IPS-18c (cell line): ENCODE results near the gene GMCL2.

ENCODE experiments used
- H3K4me3 ChIP-seq: 2 replicates; pipeline ENCODE4 v1.7.0; 2013; ENCODE audit warnings: low read depth, mild to moderate bottlenecking, low read length, moderate library complexity; ENCODE audit not compliant: insufficient read depth
- H3K9me3 ChIP-seq: one replicate; pipeline ENCODE4 v1.6.1; 2013; ENCODE audit warnings: mild to moderate bottlenecking, low read length, moderate library complexity; ENCODE audit not compliant: control insufficient read depth, insufficient read depth

Gene GMCL2

GRCh38 chr5:178170455-178170854 lies 16.7 kb downstream of the GMCL2 start:
- H3K9me3 ChIP-seq: no peaks in the 10 kb centered on the region
- H3K4me3 ChIP-seq: no peak overlapping the region

GRCh38 chr5:178165581-178165980 lies 21.6 kb downstream of the GMCL2 start:
- Histone ChIP-seq H3K4me3 (no peak overlapping the region), H3K9me3 (peaks cover 2% of the 10 kb centered on the region)

DNA sequence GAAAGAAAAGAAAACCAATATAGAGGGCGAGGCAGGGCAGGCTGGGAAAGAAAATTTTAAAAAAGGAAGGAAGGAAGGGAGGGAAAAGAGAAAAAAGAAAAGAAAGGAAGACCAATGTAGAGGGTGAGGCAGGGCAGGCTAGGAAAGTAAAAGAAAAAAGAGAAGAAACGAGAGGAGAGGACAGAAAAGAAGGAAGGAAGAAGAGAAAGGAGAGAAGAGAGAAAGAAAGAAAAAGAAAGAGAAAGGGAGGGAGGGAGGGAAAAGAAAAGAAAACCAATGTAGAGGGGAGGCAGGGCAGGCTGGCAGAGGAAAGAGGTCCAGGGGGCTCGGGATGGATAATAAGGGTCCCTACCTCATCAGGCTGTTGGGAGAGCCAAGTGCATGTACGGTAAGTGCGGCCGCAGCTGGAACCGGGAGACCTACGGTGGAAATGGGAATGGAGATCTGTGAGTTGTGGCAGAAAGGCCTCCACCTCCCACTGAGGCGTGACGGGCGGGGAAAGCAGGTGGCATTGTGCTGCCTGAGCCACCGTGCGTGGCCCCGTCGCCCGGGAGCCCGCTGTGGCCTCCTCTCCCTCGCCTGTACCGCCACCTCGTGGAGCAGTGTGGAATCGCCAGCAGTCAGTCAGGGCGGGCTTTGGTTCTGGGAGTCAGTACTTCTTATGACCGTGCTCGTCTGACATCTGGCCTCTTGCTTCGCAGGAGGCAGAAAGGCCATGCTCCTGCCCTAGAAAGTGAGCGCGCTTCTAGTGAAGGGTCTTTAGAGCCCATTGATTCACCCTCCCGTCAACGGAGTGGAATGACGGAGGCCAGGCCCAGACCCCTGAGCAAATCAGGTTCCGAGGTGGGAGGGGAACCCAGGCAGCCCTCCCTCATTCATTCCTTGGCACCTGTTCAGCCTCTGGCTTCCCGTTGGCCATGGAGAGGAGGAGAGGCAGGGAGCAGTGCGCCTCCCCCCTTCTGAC lies 23.1 kb downstream of the GMCL2 start:
- Histone ChIP-seq H3K4me3 (peak overlapping the region; percentile 34), H3K9me3 (peaks cover 2% of the 10 kb centered on the region)

DNA sequence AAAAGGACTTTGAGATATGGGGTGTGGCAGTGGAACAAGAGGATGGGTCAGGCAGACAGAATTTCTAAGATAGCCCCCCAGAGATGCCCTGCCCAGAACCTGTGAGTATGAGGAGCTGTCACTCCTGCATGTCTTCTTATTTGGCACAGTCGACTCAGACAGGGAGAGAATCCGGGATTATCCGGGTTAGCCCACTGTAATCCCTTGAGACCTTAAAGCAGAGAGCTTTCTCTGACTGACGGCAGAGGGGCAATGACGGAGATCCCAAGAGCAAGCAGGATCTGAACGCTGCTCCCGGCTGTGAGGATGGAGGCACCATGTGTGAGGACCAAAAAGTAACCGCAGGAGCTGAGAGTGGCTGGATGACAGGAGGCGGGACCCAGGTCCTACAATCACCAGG lies 24.7 kb downstream of the GMCL2 start:
- H3K4me3 ChIP-seq: no peak overlapping the region
- peaks cover 2% of the 10 kb centered on the region for H3K9me3 ChIP-seq

DNA sequence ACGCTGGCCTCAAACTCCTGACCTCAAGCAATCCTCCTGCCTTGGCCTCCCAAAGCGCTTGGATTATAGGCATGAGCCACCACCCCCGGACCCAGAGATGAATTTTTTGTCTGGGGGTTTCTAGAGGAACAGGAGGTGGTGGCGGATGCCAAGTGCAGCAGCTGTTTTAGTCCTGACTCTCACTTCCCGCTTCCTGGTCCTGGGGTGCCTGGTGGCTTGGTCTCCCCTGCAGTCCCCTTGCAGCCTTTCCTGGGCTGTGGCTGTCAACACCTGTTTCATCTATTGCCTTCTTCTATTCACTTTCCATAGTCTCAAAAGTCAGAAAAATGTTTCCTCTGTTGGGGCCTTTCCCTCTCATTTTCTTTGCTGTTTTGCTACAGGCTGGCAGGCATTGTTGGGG lies 27.0 kb downstream of the GMCL2 start:
- no peak overlapping the region for H3K4me3 ChIP-seq
- peaks cover 2% of the 10 kb centered on the region for H3K9me3 ChIP-seq

DNA sequence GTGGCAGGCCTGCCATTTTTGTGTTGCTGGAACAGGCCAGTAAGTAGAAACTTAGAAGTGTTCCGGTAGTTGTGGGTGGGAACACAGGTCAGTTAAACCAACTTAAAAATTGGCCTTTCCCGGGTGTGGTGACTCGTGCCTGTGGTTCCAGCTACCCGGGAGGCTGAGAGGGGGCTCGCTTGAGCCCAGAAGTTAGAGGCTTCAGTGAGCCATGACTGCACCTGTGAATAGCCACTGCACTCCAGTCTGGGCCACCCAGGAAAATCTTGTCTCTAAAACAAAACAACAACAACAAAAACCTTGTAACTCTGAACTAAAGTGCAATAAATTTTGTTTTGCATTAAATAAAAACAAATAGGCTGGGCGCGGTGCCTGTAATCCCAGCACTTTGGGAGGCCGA lies 32.1 kb downstream of the GMCL2 start:
- Histone ChIP-seq H3K4me3 (no peak overlapping the region), H3K9me3 (no peaks in the 10 kb centered on the region)

DNA sequence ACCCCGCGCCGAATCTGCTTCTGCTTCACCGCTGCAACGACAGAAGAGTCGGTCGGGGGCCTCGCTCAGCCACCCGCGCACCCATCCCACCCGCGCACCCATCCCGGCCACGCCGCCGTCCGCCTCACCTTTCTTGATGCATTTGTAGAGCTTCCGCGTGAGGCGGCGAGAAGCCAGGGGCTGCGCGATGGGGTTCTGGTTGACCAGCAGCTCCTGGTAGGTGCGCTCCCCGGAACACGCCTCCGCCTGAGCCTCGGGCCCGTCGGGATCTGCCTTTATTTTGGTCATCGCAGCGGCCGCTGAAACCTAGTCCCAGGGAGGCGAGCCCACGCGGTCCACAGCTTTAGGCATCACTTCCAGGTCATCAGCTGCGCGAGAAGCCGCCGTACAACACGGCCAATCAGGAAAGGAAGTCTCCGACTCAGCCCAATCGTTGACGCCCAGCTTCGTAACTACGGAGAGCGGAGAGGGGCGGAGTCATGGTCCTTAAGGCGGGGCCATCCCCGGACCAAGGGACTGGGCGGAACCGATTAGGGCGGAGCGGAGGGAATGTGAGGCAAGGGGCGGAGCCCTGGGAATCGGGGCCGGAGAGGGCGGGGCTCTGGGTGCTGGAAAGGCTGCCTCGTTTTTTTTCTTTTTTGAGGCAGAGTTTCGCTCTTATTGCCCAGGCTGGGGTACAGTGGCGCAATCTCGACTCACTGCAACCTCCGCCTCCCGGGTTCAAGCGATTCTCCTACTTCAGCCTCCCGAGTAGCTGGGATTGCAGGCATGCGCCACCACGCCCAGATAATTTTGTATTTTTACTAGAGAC lies 33.4 kb downstream of the GMCL2 start, which contains the start of gene NHP2:
Gene NHP2 (minus strand): TSS at position 356 of the 811 bp plus-strand sequence. CDS start 68 bp downstream, at position 288.
- H3K9me3 ChIP-seq: no peaks in the 10 kb centered on the region
- H3K4me3 ChIP-seq: peak within 1 kb of the TSS; percentile 74

GRCh38 chr5:178152491-178153444 lies 34.4 kb downstream of the GMCL2 start:
- Histone ChIP-seq H3K4me3 (peak overlapping the region; percentile 74), H3K9me3 (no peaks in the 10 kb centered on the region)

- Histone ChIP-seq H3K4me3 (no peak overlapping the region), H3K9me3 (no peaks in the 10 kb centered on the region)
These were observed 36.0 kb downstream of the GMCL2 start for GRCh38 chr5:178150977-178151734.

GRCh38 chr5:178149199-178149932 lies 37.8 kb downstream of the GMCL2 start:
- Histone ChIP-seq H3K9me3 (no peaks in the 10 kb centered on the region), H3K4me3 (no peak overlapping the region)

- no peak overlapping the region for H3K4me3 ChIP-seq
- H3K9me3 ChIP-seq: no peaks in the 10 kb centered on the region
These were observed 39.8 kb downstream of the GMCL2 start for GRCh38 chr5:178147406-178147805.

GRCh38 chr5:178145965-178146820 lies 41.0 kb downstream of the GMCL2 start:
- no peak overlapping the region for H3K4me3 ChIP-seq
- no peaks in the 10 kb centered on the region for H3K9me3 ChIP-seq

- H3K4me3 ChIP-seq: no peak overlapping the region
- no peaks in the 10 kb centered on the region for H3K9me3 ChIP-seq
These were observed 43.3 kb downstream of the GMCL2 start for GRCh38 chr5:178143901-178144300.

- Histone ChIP-seq H3K4me3 (no peak overlapping the region), H3K9me3 (no peaks in the 10 kb centered on the region)
These were observed 43.9 kb downstream of the GMCL2 start for GRCh38 chr5:178143246-178143645.

- H3K9me3 ChIP-seq: no peaks in the 10 kb centered on the region
- H3K4me3 ChIP-seq: no peak overlapping the region
These were observed 44.5 kb downstream of the GMCL2 start for GRCh38 chr5:178142642-178143041.
